Central memory CD8-positive, alpha-beta T cell (primary cell): ENCODE measurements around the gene CIART.
"Not testable (repeated sequence)": the region's sequence is repeated elsewhere in the genome, so short reads cannot be mapped to it uniquely, and the experiment has no call there.

ENCODE experiments used
- ATAC-seq: fragments of 150-1000 bp; cut with Tn5 transposase; replicated peaks from 2 replicates; pipeline ENCODE4 v1.10.0; 2022; ENCODE audit warnings: mild to moderate bottlenecking, moderate FRiP score, moderate number of reproducible peaks; ENCODE audit not compliant: poor library complexity, severe bottlenecking; ENCODE audit errors: extremely low read depth
- DNase-seq, 2 donors: peaks; one replicate each; pipeline ENCODE4 v3.0.0; 2021; ENCODE audit warnings: low spot score in 2 of 2
- H3K27ac Mint-ChIP-seq: one replicate; pipeline ENCODE4 v1.8.0; 2022; ENCODE audit warnings: low read depth, mild to moderate bottlenecking, moderate library complexity, mixed read lengths
- H3K27me3 Mint-ChIP-seq: one replicate; pipeline ENCODE4 v1.8.0; 2022; ENCODE audit warnings: mixed read lengths
- H3K36me3 Mint-ChIP-seq: one replicate; pipeline ENCODE4 v1.8.0; 2022; ENCODE audit warnings: mild to moderate bottlenecking, moderate library complexity, mixed read lengths; ENCODE audit not compliant: insufficient read depth
- H3K4me1 Mint-ChIP-seq: one replicate; pipeline ENCODE4 v1.8.0; 2022; ENCODE audit warnings: mixed read lengths
- H3K4me3 Mint-ChIP-seq: one replicate; pipeline ENCODE4 v1.8.0; 2022; ENCODE audit warnings: mild to moderate bottlenecking, moderate library complexity, mixed read lengths
- H3K9me3 Mint-ChIP-seq: one replicate; pipeline ENCODE4 v1.8.0; 2022; ENCODE audit warnings: mixed read lengths

The CIART gene

GRCh38 chr1:150299716-150300115 lies 17.4 kb downstream of the CIART start:
- no peaks in the 10 kb centered on the region for H3K9me3 Mint-ChIP-seq
- no peak overlapping the region for H3K4me3 Mint-ChIP-seq
- H3K27ac Mint-ChIP-seq: peak overlapping the region; percentile 78
- no peaks in the 10 kb centered on the region for H3K27me3 Mint-ChIP-seq
- H3K4me1 Mint-ChIP-seq: peaks cover 30% of the 10 kb centered on the region
- ATAC-seq: no peak
- no peak for DNase-seq
- peaks cover 32% of the 10 kb centered on the region for H3K36me3 Mint-ChIP-seq

- ATAC-seq: no peak
- Mint-ChIP-seq H3K9me3 (no peaks in the 10 kb centered on the region), H3K4me1 (peaks cover 15% of the 10 kb centered on the region), H3K27me3 (no peaks in the 10 kb centered on the region), H3K27ac (no peak overlapping the region), H3K4me3 (no peak overlapping the region), H3K36me3 (peaks cover 24% of the 10 kb centered on the region)
- no peak for DNase-seq
These were observed 20.0 kb downstream of the CIART start for GRCh38 chr1:150302338-150302737.

GRCh38 chr1:150302902-150303301 lies 20.5 kb downstream of the CIART start:
- Mint-ChIP-seq H3K4me1 (peaks cover 15% of the 10 kb centered on the region), H3K27ac (peak overlapping the region; percentile 7), H3K9me3 (no peaks in the 10 kb centered on the region), H3K36me3 (peaks cover 28% of the 10 kb centered on the region), H3K27me3 (no peaks in the 10 kb centered on the region), H3K4me3 (no peak overlapping the region)
- DNase-seq (no peak), ATAC-seq (no peak)

- H3K9me3 Mint-ChIP-seq, H3K27me3 Mint-ChIP-seq, H3K27ac Mint-ChIP-seq, H3K4me3 Mint-ChIP-seq, ATAC-seq, DNase-seq, H3K4me1 Mint-ChIP-seq: not testable (repeated sequence)
- H3K36me3 Mint-ChIP-seq: peaks cover 12% of the 10 kb centered on the region
These were observed 26.2 kb downstream of the CIART start for GRCh38 chr1:150308585-150308984.

GRCh38 chr1:150309758-150310508 lies 27.6 kb downstream of the CIART start:
- Mint-ChIP-seq H3K27ac (peak overlapping the region; percentile 2), H3K4me3 (no peak overlapping the region), H3K9me3 (no peaks in the 10 kb centered on the region), H3K4me1 (no peaks in the 10 kb centered on the region), H3K36me3 (peaks cover 10% of the 10 kb centered on the region), H3K27me3 (no peaks in the 10 kb centered on the region)
- no peak for DNase-seq
- ATAC-seq: no peak

- H3K27ac Mint-ChIP-seq: no peak overlapping the region
- ATAC-seq: no peak
- no peak for DNase-seq
- no peaks in the 10 kb centered on the region for H3K9me3 Mint-ChIP-seq
- peaks cover 7% of the 10 kb centered on the region for H3K36me3 Mint-ChIP-seq
- H3K4me1 Mint-ChIP-seq: no peaks in the 10 kb centered on the region
- no peaks in the 10 kb centered on the region for H3K27me3 Mint-ChIP-seq
- no peak overlapping the region for H3K4me3 Mint-ChIP-seq
These were observed 29.4 kb downstream of the CIART start for GRCh38 chr1:150311762-150312161.

- H3K4me3 Mint-ChIP-seq, H3K27me3 Mint-ChIP-seq, H3K27ac Mint-ChIP-seq, DNase-seq, ATAC-seq, H3K4me1 Mint-ChIP-seq, H3K9me3 Mint-ChIP-seq, H3K36me3 Mint-ChIP-seq: not testable (repeated sequence)
These were observed 32.3 kb downstream of the CIART start for GRCh38 chr1:150314691-150315090.

GRCh38 chr1:150320667-150320978 lies 38.3 kb downstream of the CIART start:
- DNase-seq (no peak), ATAC-seq (no peak)
- Mint-ChIP-seq H3K36me3 (peaks cover 24% of the 10 kb centered on the region), H3K27me3 (no peaks in the 10 kb centered on the region), H3K27ac (peak overlapping the region; percentile 98), H3K9me3 (no peaks in the 10 kb centered on the region), H3K4me3 (peak overlapping the region; percentile 97), H3K4me1 (peaks cover 15% of the 10 kb centered on the region)

- peaks cover 15% of the 10 kb centered on the region for H3K4me1 Mint-ChIP-seq
- no peak for DNase-seq
- H3K27me3 Mint-ChIP-seq: no peaks in the 10 kb centered on the region
- peaks cover 32% of the 10 kb centered on the region for H3K36me3 Mint-ChIP-seq
- ATAC-seq: peak; percentile 37
- no peaks in the 10 kb centered on the region for H3K9me3 Mint-ChIP-seq
- H3K27ac Mint-ChIP-seq: peak overlapping the region; percentile 98
- H3K4me3 Mint-ChIP-seq: peak overlapping the region; percentile 97
These were observed 39.4 kb downstream of the CIART start for GRCh38 chr1:150321826-150322166.

- peaks cover 15% of the 10 kb centered on the region for H3K4me1 Mint-ChIP-seq
- H3K27me3 Mint-ChIP-seq: no peaks in the 10 kb centered on the region
These were observed 40.0 kb downstream of the CIART start for GRCh38 chr1:150322310-150322709.

GRCh38 chr1:150332651-150333290 lies 50.4 kb downstream of the CIART start:
- H3K27ac Mint-ChIP-seq: no peak overlapping the region
- no peaks in the 10 kb centered on the region for H3K27me3 Mint-ChIP-seq
- DNase-seq (no peak), ATAC-seq (no peak)
- H3K4me3 Mint-ChIP-seq: no peak overlapping the region
- peaks cover 90% of the 10 kb centered on the region for H3K36me3 Mint-ChIP-seq
- no peaks in the 10 kb centered on the region for H3K9me3 Mint-ChIP-seq
- H3K4me1 Mint-ChIP-seq: peaks cover 7% of the 10 kb centered on the region

More at GRCh38 chr1:150322310-150322709, 40.0 kb downstream of the CIART start:
- peak overlapping the region; percentile 97 for H3K4me3 Mint-ChIP-seq
- H3K36me3 Mint-ChIP-seq: peaks cover 38% of the 10 kb centered on the region
- H3K27ac Mint-ChIP-seq: peak overlapping the region; percentile 98
- ATAC-seq: no peak
- H3K9me3 Mint-ChIP-seq: no peaks in the 10 kb centered on the region
- DNase-seq: no peak
